HepG2 (cell line): ENCODE measurements around the gene SCGB2A2. TPM values are rescaled to one million over a fixed set of nuclear protein-coding genes. Genes with fewer than 3 reads are reported as not detected.

Experiments used
- ATAC-seq: fragments of 200-7000 bp; cut with Tn5 transposase; 3 replicates; pipeline ENCODE4 v1.9.1; 2020; ENCODE audit warnings: mild to moderate bottlenecking, moderate library complexity
- BruUV-seq: library from RNA; stranded (reverse); fragments of 400-500 nt; replicated peaks from 2 replicates; lab custom pipeline; 2021; lab: Mats Ljungman, UMichigan
- CTCF ChIA-PET: fragments of 300-600 bp; formaldehyde crosslinking; extraction: SDS; loops from one replicate; lab custom pipeline; 2021; ENCODE audit warnings: low total read pairs, inconsistent platforms, low intra/inter-chr PET ratio; lab: Yijun Ruan, JAX
- POLR2A ChIA-PET: fragments of 350-600 bp; sonication (Branson Sonifier 250); formaldehyde crosslinking; loops from one replicate; lab custom pipeline; 2020; ENCODE audit warnings: antibody characterized with exemption, inconsistent platforms; lab: Yijun Ruan, JAX
- DNase-seq: peaks from one replicate; pipeline ENCODE4 v3.0.0-alpha.2; 2015; ENCODE audit warnings: low spot score
- FAIRE-seq: peaks from 3 replicates; lab custom pipeline; 2011; peaks lifted over from hg19 to GRCh38; lab: Jason Lieb, UNC
- H2AFZ ChIP-seq: one replicate; pipeline ENCODE4 v1.6.1; 2011; ENCODE audit warnings: low read length, inconsistent platforms
- H3K27ac ChIP-seq: fragments of 300-600 bp; 3 replicates; pipeline ENCODE4 v1.8.0; 2011; ENCODE audit warnings: mixed run types, mild to moderate bottlenecking, mixed read lengths, low read length, inconsistent platforms; ENCODE audit not compliant: insufficient read depth; ENCODE audit errors: extremely low read length
- H3K27me3 ChIP-seq, 2 experiments: fragments of 200-600 bp in 1 of 2; 2 replicates in 1 of 2; 3 replicates in 1 of 2; pipeline versions ENCODE4 v1.6.0 to v1.8.0; 2011; ENCODE audit warnings: low read length in 2 of 2, mild to moderate bottlenecking in 2 of 2, moderate library complexity in 2 of 2, inconsistent platforms in 1 of 2; ENCODE audit not compliant: insufficient read depth in 2 of 2, control insufficient read depth in 1 of 2
- H3K36me3 ChIP-seq, 2 experiments: fragments of 200-600 bp in 1 of 2; replicated peaks in 1 of 2; 2 replicates in 1 of 2; 3 replicates in 1 of 2; pipeline versions ENCODE4 v1.5.1 to v1.8.0; 2011; ENCODE audit warnings: low read length in 2 of 2, inconsistent platforms in 1 of 2; ENCODE audit not compliant: insufficient read depth in 2 of 2, control insufficient read depth in 1 of 2
- H3K4me1 ChIP-seq: 2 replicates; pipeline ENCODE4 v1.5.1; 2012; ENCODE audit warnings: low read length, inconsistent platforms; ENCODE audit not compliant: insufficient read depth
- H3K4me2 ChIP-seq: 2 replicates; pipeline ENCODE4 v1.6.0; 2011; ENCODE audit warnings: low read depth, low read length, inconsistent platforms
- H3K4me3 ChIP-seq, 3 experiments: fragments of 200-600 bp in 1 of 3; sonication (generic), shearing (Covaris generic) in 1 of 3; replicated peaks in 1 of 3; 2 replicates each; pipeline ENCODE4 v1.5.1; 2011 to 2016; ENCODE audit warnings: low read length in 3 of 3, inconsistent platforms in 2 of 3, low read depth in 2 of 3, mild to moderate bottlenecking in 2 of 3, control low read depth in 1 of 3, mixed read lengths in 1 of 3; ENCODE audit not compliant: insufficient read depth in 1 of 3
- H3K79me2 ChIP-seq: one replicate; pipeline ENCODE4 v1.6.1; 2011; ENCODE audit warnings: low read length, inconsistent platforms; ENCODE audit not compliant: insufficient read depth
- H3K9ac ChIP-seq: 2 replicates; pipeline ENCODE4 v1.6.0; 2011; ENCODE audit warnings: mild to moderate bottlenecking, low read depth, low read length, inconsistent platforms; ENCODE audit not compliant: insufficient read depth
- H3K9me3 ChIP-seq: 2 replicates; pipeline ENCODE4 v1.5.1; 2012; ENCODE audit warnings: mild to moderate bottlenecking, low read length
- H4K20me1 ChIP-seq: 2 replicates; pipeline ENCODE4 v1.6.0; 2011; ENCODE audit warnings: inconsistent platforms, mild to moderate bottlenecking, low read length, moderate library complexity; ENCODE audit not compliant: insufficient read depth
- EEA1 ChIP-seq: sonication (generic); formaldehyde crosslinking; IDR thresholded peaks from 2 replicates; pipeline ENCODE4 v1.5.1; 2020; ENCODE audit warnings: mild to moderate bottlenecking, missing genetic modification reagents, borderline replicate concordance
- ELK4 ChIP-seq: sonication (generic); formaldehyde crosslinking; IDR thresholded peaks from 2 replicates; pipeline ENCODE4 v1.9.0; 2021; ENCODE audit warnings: missing genetic modification reagents, borderline replicate concordance
- FOXA3 ChIP-seq: IDR thresholded peaks from 2 replicates; pipeline ENCODE4 v1.6.1; 2016; ENCODE audit warnings: missing genetic modification reagents, missing compliant biosample characterization
- ISL2 ChIP-seq: sonication (generic); formaldehyde crosslinking; IDR thresholded peaks from 2 replicates; pipeline ENCODE4 v1.5.0; 2020; ENCODE audit warnings: missing genetic modification reagents
- MTF2 ChIP-seq: sonication (generic); formaldehyde crosslinking; IDR thresholded peaks from 2 replicates; pipeline ENCODE4 v1.5.0; 2020; ENCODE audit warnings: missing genetic modification reagents, borderline replicate concordance
- MXD3 ChIP-seq: IDR thresholded peaks from 2 replicates; pipeline ENCODE4 v1.6.1; 2016; ENCODE audit warnings: mild to moderate bottlenecking, missing biosample characterization, missing genetic modification reagents
- NFYB ChIP-seq: sonication (generic); formaldehyde crosslinking; IDR thresholded peaks from 2 replicates; pipeline ENCODE4 v1.4.0; 2020; ENCODE audit warnings: missing genetic modification reagents
- RBM39 ChIP-seq: fragments of 200-400 bp; formaldehyde crosslinking; IDR thresholded peaks from one replicate; pipeline ENCODE4 v1.6.1; 2018; ENCODE audit warnings: antibody characterized with exemption, mild to moderate bottlenecking, low read depth, low read length; ENCODE audit not compliant: poor library complexity, severe bottlenecking
- REST ChIP-seq, 2 experiments: IDR thresholded peaks; 2 replicates each; pipeline ENCODE4 v1.6.1; 2011 to 2012; ENCODE audit warnings: low read length in 2 of 2, borderline replicate concordance in 1 of 2, low read depth in 1 of 2, mild to moderate bottlenecking in 1 of 2, moderate library complexity in 1 of 2
- TFAP4 ChIP-seq: sonication (generic); IDR thresholded peaks from 2 replicates; pipeline ENCODE4 v1.6.1; 2016; ENCODE audit warnings: low read depth, borderline replicate concordance
- ZBTB14 ChIP-seq: sonication (generic); formaldehyde crosslinking; IDR thresholded peaks from 2 replicates; pipeline ENCODE4 v1.4.0; 2020; ENCODE audit warnings: missing genetic modification reagents
- ZNF136 ChIP-seq: sonication (generic); formaldehyde crosslinking; IDR thresholded peaks from 2 replicates; pipeline ENCODE4 v1.8.1; 2022; ENCODE audit warnings: low read depth, mild to moderate bottlenecking, moderate library complexity, missing genetic modification reagents
- ZNF83 ChIP-seq: sonication (generic); formaldehyde crosslinking; IDR thresholded peaks from 2 replicates; pipeline ENCODE4 v1.4.0; 2020; ENCODE audit warnings: missing genetic modification reagents, mild to moderate bottlenecking, borderline replicate concordance
- WGBS: methylation state at CpG from one replicate; pipeline ENCODE4 v1.1.6; 2017; ENCODE audit warnings: low lambda C conversion rate; 5-methylcytosine and 5-hydroxymethylcytosine counted together
- in situ Hi-C: cut with HindIII; loops from 2 replicates; pipeline ENCODE4 v1.10.0; 2017; ENCODE audit warnings: low pct_unique_long_range_greater_than_20kb; ENCODE audit not compliant: extremely low pct_ligation_motif_present
- intact Hi-C: fragments of 100-400 bp; cut with micrococcal nuclease; formaldehyde crosslinking; loops from one replicate; pipeline ENCODE4 v1.10.0; 2022; ENCODE audit not compliant: unreplicated experiment
- polyA plus RNA-seq, 8 experiments: library from polyadenylated mRNA; depleted of rRNA in 3 of 8; stranded (reverse) in 7 of 8; unstranded in 1 of 8; fragments of >200 nt; fragmentation: Illumina TruSeq in 4 of 8; extraction: Trizol in 4 of 8; gene quantifications; 2 replicates each; pipeline versions ENCODE4 v1.2.1 to v1.2.3, GENCODE V29; 2011 to 2016; ENCODE audit warnings: low read depth in 4 of 8, missing spikeins in 1 of 8, mixed read lengths in 1 of 8; ENCODE audit not compliant: insufficient read depth in 1 of 8
- total RNA-seq, 5 experiments: library from RNA; depleted of rRNA; stranded (reverse); fragments of >200 nt; fragmentation: Illumina TruSeq; extraction: Trizol; gene quantifications; 2 replicates each; pipeline ENCODE4 v1.2.3, GENCODE V29; 2016; ENCODE audit warnings: low read depth in 1 of 5

SCGB2A2 gene
- total and polyA plus RNA-seq, 2 of the 13 experiments (the other 11 are each of a cell fraction or from before 2014, with no cell fraction given): 0.12 TPM; not detected in 1

GRCh38 chr11:62241095-62241494, 28.9 kb upstream of the SCGB2A2 start (continued):
- TF ChIP-seq ZNF136 (CRISPR knock-in tag) (no peak), NFYB (no peak), ELK4 (no peak)

- ChIA-PET CTCF (no interaction called here), POLR2A (no interaction called here)
- 17% methylated on average over 1 of the region's 3 CpGs for WGBS
- Histone ChIP-seq H2AFZ (no peak within 1 kb of the TSS), H3K4me2 (no peak within 1 kb of the TSS), H3K36me3 (no peaks in the 10 kb centered on the region), H3K9me3 (no peaks in the 10 kb centered on the region), H4K20me1 (no peaks in the 10 kb centered on the region), H3K4me3 (no peak within 1 kb of the TSS), H3K9ac (no peak within 1 kb of the TSS), H3K4me1 (peaks cover 14% of the 10 kb centered on the region; the same call in 1 of the 2 replicates), H3K79me2 (no peaks in the 10 kb centered on the region), H3K27me3 (peaks cover 0 to 22% of the 10 kb centered on the region in 2 experiments; a peak in 1 of 5 replicates), H3K27ac (no peak within 1 kb of the TSS)
- DNase-seq (peak; percentile 32), FAIRE-seq (no peak), ATAC-seq (peak; percentile 77)
- in situ Hi-C loops (loop anchor here (5.0 kb wide), 1 partner anchor 70 kb away; no protein-coding TSS in a partner anchor), intact Hi-C loops (no loop called here)
- BruUV-seq: no TSS peak
- TF ChIP-seq ISL2 (CRISPR knock-in tag): no peak
- no peak for TF ChIP-seq RBM39
- no peak for TF ChIP-seq MXD3
- TF ChIP-seq ZBTB14 (CRISPR knock-in tag): no peak
- TF ChIP-seq FOXA3 (CRISPR knock-in tag): no peak
- TF ChIP-seq EEA1 (CRISPR knock-in tag): no peak
- TF ChIP-seq ZNF83: no peak
- no peak for TF ChIP-seq TFAP4
- no peak for TF ChIP-seq MTF2 (CRISPR knock-in tag)
- no peak for TF ChIP-seq REST (IDR thresholded peaks at IDR 0.05; ENCODE audit: borderline replicate concordance in 1 of 2, low read depth in 1 of 2, low read length in 2 of 2)
Measured at GRCh38 chr11:62242021-62242420, 27.9 kb upstream of the SCGB2A2 start, which contains the start of gene SCGB1D2. TSS of gene SCGB1D2 (plus strand) at chr11:62242239. CDS start at chr11:62242308, 69 bp downstream.
